ENCODE measurements around the gene NSUN3.

The NSUN3 gene

DNA sequence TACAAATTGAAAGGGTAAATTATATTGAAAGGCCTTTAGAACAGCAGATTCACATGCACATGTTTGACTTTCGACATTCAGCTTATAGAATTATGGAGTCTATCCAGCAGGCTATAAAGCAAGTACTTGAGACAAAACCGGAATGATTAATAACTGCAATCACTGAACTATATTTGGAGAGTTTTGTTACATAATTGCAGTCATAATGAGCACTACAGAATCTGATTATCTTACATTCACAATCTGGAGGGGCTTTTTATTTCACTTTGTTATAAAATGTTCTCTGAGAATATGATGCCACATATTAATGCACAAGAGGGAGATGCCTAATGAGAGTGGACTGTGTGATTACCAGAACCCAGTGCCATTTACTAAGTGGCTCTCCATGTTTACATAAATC lies 64.3 kb downstream of the NSUN3 start:
- H3K9ac ChIP-seq (ENCODE audit: low read depth, low read length) = no peak overlapping the region
- H3K36me3 ChIP-seq (ENCODE audit: insufficient read depth, low read length) = no peaks in the 10 kb centered on the region
- H3K9me3 ChIP-seq (ENCODE audit: control insufficient read depth, insufficient read depth, low read length) = no peaks in the 10 kb centered on the region
- no peaks in the 10 kb centered on the region; the same call in 1 of the 2 replicates for H3K4me1 ChIP-seq (ENCODE audit: insufficient read depth, low read length)

DNA sequence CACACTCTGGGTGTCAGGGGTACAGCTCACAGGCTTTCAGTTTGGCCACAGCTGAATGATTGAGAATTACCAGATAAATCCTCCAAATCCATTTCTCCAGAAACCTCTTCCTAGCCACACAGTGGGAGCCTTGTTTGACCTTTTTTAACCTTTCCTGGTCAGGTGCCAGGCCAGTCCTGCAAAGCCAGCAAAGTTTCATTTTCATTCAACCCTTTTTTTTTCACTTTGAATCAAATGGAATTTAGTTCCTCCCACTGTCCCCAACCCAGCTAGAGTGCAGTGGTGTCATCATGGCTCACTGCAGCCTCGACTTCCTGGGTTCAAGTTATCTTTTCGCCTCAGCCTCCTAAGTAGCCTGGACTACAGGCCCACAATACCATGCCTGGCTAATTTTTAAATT lies 67.8 kb downstream of the NSUN3 start:
- Histone ChIP-seq H3K9ac (ENCODE audit: low read depth, low read length) (no peak overlapping the region), H3K4me1 (ENCODE audit: insufficient read depth, low read length) (peaks cover 4% of the 10 kb centered on the region; the same call in 1 of the 2 replicates), H3K36me3 (ENCODE audit: insufficient read depth, low read length) (no peaks in the 10 kb centered on the region), H3K9me3 (ENCODE audit: control insufficient read depth, insufficient read depth, low read length) (no peaks in the 10 kb centered on the region)

DNA sequence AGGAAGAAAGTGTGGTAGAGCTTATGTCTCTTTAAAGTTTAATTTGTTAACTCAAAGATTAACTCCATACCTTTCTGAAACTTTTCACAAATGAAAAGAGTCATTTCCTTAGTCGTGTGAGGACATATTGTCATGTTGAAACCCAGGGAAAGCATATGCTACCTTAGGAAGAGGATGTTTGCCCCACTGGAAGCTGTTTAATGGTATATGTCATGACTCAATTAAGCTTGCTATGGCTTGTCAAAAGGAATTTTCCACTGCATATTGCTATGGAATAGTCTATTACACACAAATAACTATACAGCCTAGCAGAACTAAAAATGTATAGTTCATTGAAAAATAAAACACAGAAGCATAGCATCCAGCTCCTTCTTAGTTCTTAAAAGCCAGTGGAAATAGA lies 69.9 kb downstream of the NSUN3 start:
- Histone ChIP-seq H3K4me1 (ENCODE audit: insufficient read depth, low read length) (peaks cover 4% of the 10 kb centered on the region; the same call in 1 of the 2 replicates), H3K9me3 (ENCODE audit: control insufficient read depth, insufficient read depth, low read length) (no peaks in the 10 kb centered on the region), H3K9ac (ENCODE audit: low read depth, low read length) (no peak overlapping the region), H3K36me3 (ENCODE audit: insufficient read depth, low read length) (no peaks in the 10 kb centered on the region)

DNA sequence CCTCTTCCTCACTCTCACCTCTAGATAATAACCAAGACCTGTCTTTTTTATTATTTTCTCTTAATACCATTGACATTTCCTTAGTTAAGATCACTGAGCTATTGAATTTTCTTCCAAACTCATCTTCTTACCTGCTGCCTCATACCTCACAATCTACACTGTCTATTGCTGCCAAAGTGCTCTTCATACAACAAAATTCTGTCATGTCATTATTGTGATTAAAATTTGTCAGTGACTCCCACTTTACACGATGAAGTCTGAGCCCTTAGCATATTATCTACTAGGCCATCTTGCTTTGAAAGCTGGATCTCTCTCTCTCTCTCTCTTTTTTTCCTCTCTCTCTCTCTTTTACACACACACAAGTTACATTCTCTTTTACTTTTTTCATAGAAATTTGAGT lies 73.3 kb downstream of the NSUN3 start:
- H3K36me3 ChIP-seq (ENCODE audit: insufficient read depth, low read length) = no peaks in the 10 kb centered on the region
- H3K9me3 ChIP-seq (ENCODE audit: control insufficient read depth, insufficient read depth, low read length) = no peaks in the 10 kb centered on the region
- H3K9ac ChIP-seq (ENCODE audit: low read depth, low read length) = no peak overlapping the region
- peaks cover 4% of the 10 kb centered on the region; the same call in 1 of the 2 replicates for H3K4me1 ChIP-seq (ENCODE audit: insufficient read depth, low read length)

DNA sequence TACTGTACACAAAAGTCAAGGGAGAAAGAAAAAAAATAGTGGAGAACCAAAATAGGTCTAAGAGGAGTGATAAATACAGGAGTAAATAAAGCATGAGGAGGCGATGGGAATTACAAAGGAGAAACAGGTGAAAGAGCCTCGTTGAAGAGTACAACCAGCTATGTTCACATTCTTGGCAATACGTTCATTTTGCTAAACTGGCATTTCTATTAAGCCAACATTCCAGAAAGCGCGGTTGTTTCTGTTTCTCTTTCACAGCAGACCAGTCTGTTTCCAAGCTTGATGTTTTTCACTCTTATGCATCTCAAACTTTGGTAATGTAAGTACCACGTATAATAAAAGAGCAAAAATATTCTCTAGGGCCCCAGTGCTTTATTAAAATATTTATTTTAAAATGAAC lies 74.5 kb downstream of the NSUN3 start:
- peaks cover 4% of the 10 kb centered on the region; the same call in 1 of the 2 replicates for H3K4me1 ChIP-seq (ENCODE audit: insufficient read depth, low read length)
- no peaks in the 10 kb centered on the region for H3K9me3 ChIP-seq (ENCODE audit: control insufficient read depth, insufficient read depth, low read length)
- H3K9ac ChIP-seq (ENCODE audit: low read depth, low read length) = no peak overlapping the region
- H3K36me3 ChIP-seq (ENCODE audit: insufficient read depth, low read length) = no peaks in the 10 kb centered on the region

DNA sequence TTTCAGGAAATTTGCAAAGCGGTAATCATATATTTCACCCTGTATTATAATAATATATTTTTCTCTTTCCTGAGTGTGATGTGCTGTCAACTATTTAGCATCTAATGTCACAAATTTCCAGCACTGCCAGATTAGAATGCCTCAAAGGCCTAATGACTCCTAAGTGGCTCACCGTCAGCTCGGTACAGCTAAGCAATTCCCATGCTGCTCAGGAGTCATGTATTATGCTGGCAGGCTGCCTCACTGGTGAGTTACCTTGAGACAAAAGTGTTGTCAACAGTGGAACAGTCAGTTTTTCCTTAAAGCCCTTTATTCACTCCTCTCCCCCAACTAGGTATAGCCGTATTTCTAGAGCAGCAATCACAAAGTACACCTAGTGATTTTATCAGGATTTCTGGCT lies 83.6 kb downstream of the NSUN3 start:
- Histone ChIP-seq H3K9ac (ENCODE audit: low read depth, low read length) (no peak overlapping the region), H3K36me3 (ENCODE audit: insufficient read depth, low read length) (no peaks in the 10 kb centered on the region), H3K4me1 (ENCODE audit: insufficient read depth, low read length) (peaks cover 12% of the 10 kb centered on the region; the same call in 1 of the 2 replicates), H3K9me3 (ENCODE audit: control insufficient read depth, insufficient read depth, low read length) (peaks cover 5% of the 10 kb centered on the region; the same call in 1 of the 2 replicates)

DNA sequence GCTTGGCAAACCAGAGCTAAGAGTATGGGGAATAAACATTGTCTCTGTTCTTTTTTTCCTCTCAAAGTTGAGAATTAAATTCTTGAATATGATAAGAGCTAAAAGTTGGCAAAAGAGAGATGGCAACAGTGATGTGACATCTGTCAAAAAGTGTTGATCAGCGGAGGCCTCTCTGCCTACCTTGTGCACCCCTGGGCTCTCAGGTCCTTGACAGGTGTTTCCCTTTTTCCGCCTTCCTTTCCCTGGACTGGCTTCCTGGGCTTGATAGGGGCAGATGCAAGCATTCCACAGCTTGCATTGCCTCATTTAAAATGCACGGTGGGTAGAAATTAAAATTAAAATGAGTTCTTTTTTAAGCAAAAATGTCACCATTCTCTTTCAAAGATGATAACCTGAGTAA lies 84.2 kb downstream of the NSUN3 start:
- Histone ChIP-seq H3K9ac (ENCODE audit: low read depth, low read length) (no peak overlapping the region), H3K36me3 (ENCODE audit: insufficient read depth, low read length) (no peaks in the 10 kb centered on the region), H3K9me3 (ENCODE audit: control insufficient read depth, insufficient read depth, low read length) (peaks cover 5% of the 10 kb centered on the region; the same call in 1 of the 2 replicates), H3K4me1 (ENCODE audit: insufficient read depth, low read length) (peaks cover 12% of the 10 kb centered on the region; the same call in 1 of the 2 replicates)

DNA sequence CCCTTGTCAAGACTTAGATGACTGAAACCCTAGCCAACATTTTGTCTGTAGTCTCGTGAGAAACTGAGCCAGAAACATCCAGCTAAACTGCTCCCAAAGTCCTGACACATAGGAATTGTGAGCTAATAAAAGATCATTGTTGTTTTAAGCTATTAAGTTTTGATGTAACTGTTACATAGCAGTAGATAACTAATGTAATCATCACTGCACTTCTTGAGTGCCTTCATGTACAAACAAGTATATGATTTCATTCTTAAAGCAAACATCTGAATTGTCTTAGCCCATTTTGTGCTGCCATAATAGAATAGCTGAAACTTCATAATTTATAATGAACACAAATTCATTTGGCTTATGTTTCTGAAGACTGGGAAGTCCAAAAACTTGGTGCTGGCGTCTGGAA lies 87.3 kb downstream of the NSUN3 start:
- no peak overlapping the region for H3K9ac ChIP-seq (ENCODE audit: low read depth, low read length)
- H3K9me3 ChIP-seq (ENCODE audit: control insufficient read depth, insufficient read depth, low read length) = peaks cover 5% of the 10 kb centered on the region; the same call in 1 of the 2 replicates
- H3K36me3 ChIP-seq (ENCODE audit: insufficient read depth, low read length) = no peaks in the 10 kb centered on the region
- H3K4me1 ChIP-seq (ENCODE audit: insufficient read depth, low read length) = peaks cover 12% of the 10 kb centered on the region; the same call in 1 of the 2 replicates

DNA sequence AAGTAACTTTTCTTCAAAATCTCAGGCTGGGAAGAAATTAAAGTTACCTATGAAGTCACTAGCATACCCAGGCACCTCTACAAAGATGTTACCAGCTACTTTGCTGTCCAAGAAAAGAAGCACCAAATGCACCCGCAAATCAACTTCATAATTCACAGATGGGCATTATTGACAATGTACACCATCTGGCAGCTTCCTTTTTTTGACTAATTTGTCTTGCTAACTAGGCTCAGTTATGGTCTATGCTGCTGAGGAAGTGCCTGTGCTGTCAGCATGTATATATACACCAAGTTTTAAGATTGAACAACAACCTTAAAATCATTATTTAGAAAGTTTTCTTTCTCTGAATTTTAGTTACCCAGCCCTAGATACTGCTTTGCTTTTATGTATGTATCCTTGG lies 93.8 kb downstream of the NSUN3 start:
- Histone ChIP-seq H3K9ac (ENCODE audit: low read depth, low read length) (no peak overlapping the region), H3K36me3 (ENCODE audit: insufficient read depth, low read length) (no peaks in the 10 kb centered on the region), H3K9me3 (ENCODE audit: control insufficient read depth, insufficient read depth, low read length) (no peaks in the 10 kb centered on the region), H3K4me1 (ENCODE audit: insufficient read depth, low read length) (no peaks in the 10 kb centered on the region)

DNA sequence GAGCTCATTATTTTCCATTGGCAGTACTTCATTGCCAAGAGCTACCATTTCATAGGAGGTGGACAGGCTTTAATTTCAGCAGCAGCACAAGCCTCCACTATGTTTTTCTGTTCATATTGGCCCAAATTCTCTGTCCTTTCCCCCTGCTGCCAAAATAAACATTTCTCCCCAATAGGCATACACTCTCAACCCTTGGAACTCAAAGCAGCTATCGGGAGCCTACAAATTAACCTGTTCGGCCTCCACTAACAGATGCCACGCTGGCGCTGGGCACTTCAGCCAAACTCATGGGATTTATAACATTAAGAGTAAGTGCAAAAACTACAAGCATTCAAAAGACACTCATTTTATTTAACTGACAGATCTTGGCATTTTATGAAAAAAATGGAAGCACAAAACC lies 95.7 kb downstream of the NSUN3 start:
- no peak overlapping the region for H3K9ac ChIP-seq (ENCODE audit: low read depth, low read length)
- H3K4me1 ChIP-seq (ENCODE audit: insufficient read depth, low read length) = no peaks in the 10 kb centered on the region
- H3K9me3 ChIP-seq (ENCODE audit: control insufficient read depth, insufficient read depth, low read length) = no peaks in the 10 kb centered on the region
- no peaks in the 10 kb centered on the region for H3K36me3 ChIP-seq (ENCODE audit: insufficient read depth, low read length)

DNA sequence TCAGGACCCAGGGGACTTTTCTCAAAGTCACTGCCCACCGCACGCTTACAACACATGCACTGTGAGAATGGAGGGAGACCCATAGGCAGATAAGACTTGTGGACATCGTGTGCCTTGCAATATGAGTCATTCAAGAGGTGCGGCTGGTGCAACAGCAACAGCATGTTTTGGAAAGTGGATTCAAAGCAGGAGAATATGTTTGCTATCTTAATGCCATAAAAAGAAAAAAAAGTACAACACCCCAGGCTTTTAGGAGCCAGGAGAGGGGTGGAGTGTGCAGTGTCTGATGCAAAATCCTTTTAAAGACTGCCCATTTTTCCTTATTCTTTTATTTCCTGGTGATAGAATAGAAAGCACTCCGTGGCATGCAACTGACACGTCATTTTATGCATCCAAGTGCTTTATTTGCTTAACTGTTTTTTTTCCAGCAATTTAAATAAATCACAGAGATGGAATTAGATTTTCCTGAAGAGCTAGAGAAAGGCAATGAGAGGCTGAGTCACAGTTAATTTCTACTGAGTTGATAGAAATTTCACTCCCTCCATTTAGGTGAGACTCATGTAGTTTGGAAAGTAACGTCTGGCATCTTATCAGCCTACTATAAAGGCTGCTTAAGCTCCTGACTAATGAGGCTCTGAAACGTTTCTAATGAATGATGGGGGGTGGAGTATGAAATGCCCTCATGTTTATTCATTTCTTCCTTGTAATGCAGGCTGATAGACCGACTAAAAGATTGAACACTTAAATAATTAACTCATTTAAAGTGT lies 96.4 kb downstream of the NSUN3 start:
- Histone ChIP-seq H3K9ac (ENCODE audit: low read depth, low read length) (no peak overlapping the region), H3K9me3 (ENCODE audit: control insufficient read depth, insufficient read depth, low read length) (no peaks in the 10 kb centered on the region), H3K4me1 (ENCODE audit: insufficient read depth, low read length) (no peaks in the 10 kb centered on the region), H3K36me3 (ENCODE audit: insufficient read depth, low read length) (no peaks in the 10 kb centered on the region)

DNA sequence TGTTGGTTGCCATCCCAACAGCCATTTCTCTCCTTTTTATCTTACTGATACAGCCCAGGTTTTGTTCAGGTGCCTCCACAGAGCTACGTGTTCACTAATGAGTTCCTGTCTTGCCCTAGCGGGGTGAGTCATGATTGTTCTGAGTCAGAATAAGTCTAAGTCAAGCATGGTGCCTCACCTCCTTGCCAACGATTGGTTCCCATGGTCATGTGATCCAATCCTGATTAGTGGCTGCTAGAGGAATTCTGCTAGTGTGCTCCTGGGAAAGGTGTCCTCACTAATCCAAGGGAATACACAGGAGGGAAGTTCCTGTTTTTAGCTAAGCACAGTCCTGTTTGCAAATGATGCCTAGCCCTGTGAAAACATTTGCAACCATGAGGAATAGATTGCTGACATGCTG lies 99.8 kb downstream of the NSUN3 start:
- Histone ChIP-seq H3K4me1 (ENCODE audit: insufficient read depth, low read length) (no peaks in the 10 kb centered on the region), H3K36me3 (ENCODE audit: insufficient read depth, low read length) (no peaks in the 10 kb centered on the region), H3K9me3 (ENCODE audit: control insufficient read depth, insufficient read depth, low read length) (no peaks in the 10 kb centered on the region), H3K9ac (ENCODE audit: low read depth, low read length) (no peak overlapping the region)

DNA sequence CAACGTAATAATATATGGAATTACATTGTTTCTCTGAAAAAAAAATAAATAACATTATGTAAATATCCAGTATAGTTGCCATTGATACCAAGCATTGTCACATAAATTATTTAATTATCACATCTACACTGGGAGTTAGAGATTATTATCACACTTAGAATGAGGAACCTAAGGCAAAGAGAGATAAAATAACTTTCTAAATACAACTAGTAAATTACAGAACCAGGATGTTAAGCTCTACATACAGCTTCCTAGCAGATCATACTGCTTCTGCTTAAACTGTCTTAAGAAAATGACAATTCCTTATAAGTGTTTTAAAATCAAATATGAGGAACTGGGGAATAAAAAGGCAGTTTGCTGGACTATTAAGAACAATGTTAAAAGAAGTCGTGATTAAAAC lies 104.5 kb downstream of the NSUN3 start:
- no peaks in the 10 kb centered on the region for H3K36me3 ChIP-seq (ENCODE audit: insufficient read depth, low read length)
- no peaks in the 10 kb centered on the region for H3K4me1 ChIP-seq (ENCODE audit: insufficient read depth, low read length)
- no peak overlapping the region for H3K9ac ChIP-seq (ENCODE audit: low read depth, low read length)
- no peaks in the 10 kb centered on the region for H3K9me3 ChIP-seq (ENCODE audit: control insufficient read depth, insufficient read depth, low read length)

DNA sequence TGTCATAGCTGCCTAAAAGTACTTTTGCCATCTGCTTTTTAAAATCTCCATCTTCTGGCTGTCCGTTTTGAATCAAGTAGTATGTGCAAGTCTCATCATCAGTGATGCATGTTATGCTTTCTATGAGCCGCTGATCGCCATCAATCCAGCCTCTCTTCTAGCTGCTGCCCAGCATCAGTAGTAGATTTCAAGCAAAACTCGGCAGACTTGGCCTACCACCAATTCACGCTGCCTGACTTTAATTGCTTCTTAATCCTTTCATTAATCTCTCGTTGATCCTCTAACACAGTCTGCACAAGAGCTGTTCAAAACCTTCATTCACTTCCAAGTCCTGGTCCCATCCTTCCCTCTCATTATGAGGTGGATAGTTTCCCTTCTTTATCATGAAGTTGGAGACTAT lies 104.9 kb downstream of the NSUN3 start:
- no peak overlapping the region for H3K9ac ChIP-seq (ENCODE audit: low read depth, low read length)
- H3K36me3 ChIP-seq (ENCODE audit: insufficient read depth, low read length) = no peaks in the 10 kb centered on the region
- H3K9me3 ChIP-seq (ENCODE audit: control insufficient read depth, insufficient read depth, low read length) = no peaks in the 10 kb centered on the region

DNA sequence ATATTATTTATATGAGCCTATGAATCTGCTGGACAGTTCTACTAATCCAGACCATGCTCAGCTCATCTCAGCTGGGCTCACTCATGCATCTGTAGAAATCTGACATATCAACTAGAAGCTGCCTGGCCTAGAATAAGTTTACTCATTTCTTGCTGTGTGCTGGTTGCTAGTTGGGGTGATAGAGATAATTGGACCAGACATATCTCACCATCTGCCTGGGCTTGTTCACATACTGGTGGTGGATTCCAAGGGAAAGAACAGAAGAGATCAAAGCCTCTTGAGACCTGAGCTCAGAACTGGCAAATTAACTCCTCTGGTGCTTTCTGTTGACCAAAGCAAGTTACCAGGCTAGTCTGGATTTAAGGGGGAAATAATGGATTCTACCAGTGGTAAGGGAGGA lies 109.1 kb downstream of the NSUN3 start:
- H3K9me3 ChIP-seq (ENCODE audit: control insufficient read depth, insufficient read depth, low read length) = no peaks in the 10 kb centered on the region
- no peaks in the 10 kb centered on the region for H3K36me3 ChIP-seq (ENCODE audit: insufficient read depth, low read length)
- H3K9ac ChIP-seq (ENCODE audit: low read depth, low read length) = no peak overlapping the region
- H3K4me1 ChIP-seq (ENCODE audit: insufficient read depth, low read length) = no peaks in the 10 kb centered on the region

More for the DNA sequence above, 104.9 kb downstream of the NSUN3 start:
- H3K4me1 ChIP-seq (ENCODE audit: insufficient read depth, low read length) = no peaks in the 10 kb centered on the region

Measured in ES-I3 (cell line).